Ectodermal cell (in vitro differentiated cells): ENCODE data around the gene CASP2.
"Not testable (repeated sequence)": the region's sequence is repeated elsewhere in the genome, so short reads cannot be mapped to it uniquely, and the experiment has no call there.

Source experiments
- H3K27ac ChIP-seq: 2 replicates; pipeline ENCODE4 v1.7.0; 2013; ENCODE audit warnings: mild to moderate bottlenecking, low read depth, low read length; ENCODE audit not compliant: insufficient read depth, poor library complexity, severe bottlenecking
- H3K27me3 ChIP-seq: 2 replicates; pipeline ENCODE4 v1.7.0; 2013; ENCODE audit warnings: mild to moderate bottlenecking, low read length; ENCODE audit not compliant: insufficient read depth, control insufficient read depth, poor library complexity, severe bottlenecking
- H3K36me3 ChIP-seq: one replicate; pipeline ENCODE4 v1.7.0; 2013; ENCODE audit warnings: low read length; ENCODE audit not compliant: control insufficient read depth, insufficient read depth
- H3K4me1 ChIP-seq: one replicate; pipeline ENCODE4 v1.7.0; 2013; ENCODE audit warnings: low read length; ENCODE audit not compliant: control insufficient read depth, insufficient read depth
- H3K4me3 ChIP-seq: 2 replicates; pipeline ENCODE4 v1.7.0; 2013; ENCODE audit warnings: low read depth, low read length, control low read depth; ENCODE audit not compliant: insufficient read depth
- H3K9me3 ChIP-seq: 2 replicates; pipeline ENCODE4 v1.7.0; 2013; ENCODE audit warnings: mild to moderate bottlenecking, low read length, moderate library complexity; ENCODE audit not compliant: control insufficient read depth
- WGBS, 2 experiments: methylation state at CpG; one replicate each; pipeline ENCODE4 v1.1.7; 2013; ENCODE audit warnings: missing lambda C conversion rate in 2 of 2; 5-methylcytosine and 5-hydroxymethylcytosine counted together

The CASP2 gene

DNA sequence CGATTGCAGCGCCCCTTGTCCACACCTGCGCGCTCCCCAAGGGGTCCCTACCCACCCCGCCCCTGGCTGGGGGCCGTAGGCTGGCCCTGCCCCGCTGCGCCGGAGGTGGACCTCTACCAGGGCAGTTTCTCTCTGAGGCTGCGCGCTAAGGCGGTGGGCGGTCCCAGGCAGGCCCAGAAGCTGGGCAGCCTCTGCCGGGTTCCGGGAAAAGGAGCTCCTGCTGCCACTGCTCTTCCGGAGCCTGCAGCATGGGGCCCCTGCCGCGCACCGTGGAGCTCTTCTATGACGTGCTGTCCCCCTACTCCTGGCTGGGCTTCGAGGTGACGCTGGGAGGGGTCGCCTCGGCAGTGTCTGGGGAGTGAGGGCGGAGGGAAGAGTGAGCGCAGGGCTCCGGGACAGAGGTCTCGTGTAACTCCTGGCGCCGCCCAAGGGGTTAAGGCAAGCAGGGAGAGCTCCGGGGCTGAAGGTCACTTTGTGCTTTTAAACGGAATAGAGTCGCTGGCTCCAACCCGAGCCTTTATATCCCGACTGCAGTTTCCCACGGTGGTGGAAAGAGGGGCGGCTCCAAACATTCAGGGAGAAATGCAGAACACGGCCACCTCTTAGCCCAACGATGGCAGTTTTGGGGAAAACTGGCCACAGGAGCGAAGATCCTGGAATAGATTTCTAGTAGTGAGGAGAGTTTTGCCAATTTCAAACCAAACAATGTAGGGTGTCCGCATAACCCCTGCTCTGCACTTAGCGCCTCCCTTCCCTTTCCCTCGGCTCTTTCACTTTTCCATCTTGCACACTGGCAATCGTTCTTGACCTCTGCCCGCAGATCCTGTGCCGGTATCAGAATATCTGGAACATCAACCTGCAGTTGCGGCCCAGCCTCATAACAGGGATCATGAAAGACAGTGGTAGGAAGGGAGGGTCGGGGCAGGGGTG, 24.6 kb upstream of the CASP2 start, which contains the start of gene GSTK1:
GSTK1 (plus strand) TSS at position 176 of the 930 bp plus-strand sequence; CDS start at position 249, 73 bp downstream.
- H3K4me1 ChIP-seq, result no peaks in the 10 kb centered on the region
- no peaks in the 10 kb centered on the region for H3K9me3 ChIP-seq
- H3K27ac ChIP-seq, result no peak within 1 kb of the TSS
- H3K4me3 ChIP-seq, result peak within 1 kb of the TSS; percentile 77
- H3K36me3 ChIP-seq, result peaks cover 6% of the 10 kb centered on the region
- peaks cover 4% of the 10 kb centered on the region for H3K27me3 ChIP-seq
- 13 to 15% methylated on average over 48 of the region's 48 CpGs for WGBS, 2 experiments

DNA sequence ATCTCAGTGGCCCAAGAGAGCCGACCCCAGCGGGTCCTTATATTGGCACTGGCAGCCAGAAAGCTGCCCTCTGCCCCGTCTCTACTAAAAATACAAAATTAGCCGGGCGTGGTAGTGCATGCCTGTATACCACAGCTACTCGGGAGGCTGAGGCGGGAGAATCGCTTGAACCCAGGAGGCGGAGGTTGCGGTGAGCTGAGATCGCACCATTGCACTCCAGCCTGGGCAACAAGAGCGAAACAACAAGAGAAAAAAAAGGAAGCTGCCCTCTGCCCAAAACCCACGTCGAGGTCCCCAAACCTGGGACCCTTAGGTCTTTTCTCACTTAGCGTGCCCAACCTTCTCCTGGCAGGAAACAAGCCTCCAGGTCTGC, 24.0 kb upstream of the CASP2 start:
- not testable (repeated sequence) for H3K36me3 ChIP-seq, H3K27me3 ChIP-seq, H3K9me3 ChIP-seq, H3K4me1 ChIP-seq, H3K27ac ChIP-seq
- 88 to 94% methylated on average over 15 of the region's 15 CpGs for WGBS, 2 experiments
- peak overlapping the region; percentile 77 for H3K4me3 ChIP-seq

DNA sequence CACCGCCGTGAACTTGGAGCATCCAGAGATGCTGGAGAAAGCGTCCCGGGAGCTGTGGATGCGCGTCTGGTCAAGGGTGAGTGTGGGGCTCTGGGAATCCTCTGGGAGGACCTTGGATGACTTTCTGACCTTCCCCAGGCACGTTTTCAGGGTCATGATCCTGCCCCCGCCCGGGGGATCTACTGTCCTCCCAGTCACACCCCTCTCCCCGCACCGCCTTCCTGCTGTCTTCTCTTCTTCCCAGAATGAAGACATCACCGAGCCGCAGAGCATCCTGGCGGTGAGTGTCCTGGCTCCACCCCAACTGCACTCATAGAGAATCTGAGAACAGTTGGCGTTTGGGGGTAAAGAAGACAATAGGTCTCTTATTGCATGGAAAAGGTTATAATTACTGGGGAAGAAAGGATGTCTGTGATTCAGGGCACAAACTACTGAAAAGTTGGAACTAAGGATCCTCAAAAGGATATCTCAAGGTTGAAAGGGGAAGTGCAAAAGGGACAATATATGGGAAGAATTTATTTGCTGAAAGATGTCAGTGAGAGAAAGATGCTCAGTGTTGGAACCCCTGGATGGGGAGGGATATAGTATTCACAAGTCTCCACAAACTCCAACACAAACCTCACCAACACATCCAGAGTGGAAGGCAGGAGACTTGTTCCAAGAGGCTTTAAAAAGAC, 23.0 kb upstream of the CASP2 start:
- no peaks in the 10 kb centered on the region for H3K4me1 ChIP-seq
- no peaks in the 10 kb centered on the region for H3K9me3 ChIP-seq
- no peak overlapping the region for H3K27ac ChIP-seq
- 92 to 94% methylated on average over 15 of the region's 15 CpGs for WGBS, 2 experiments
- H3K4me3 ChIP-seq, result no peak overlapping the region
- peaks cover 4% of the 10 kb centered on the region for H3K27me3 ChIP-seq
- H3K36me3 ChIP-seq, result peaks cover 6% of the 10 kb centered on the region

DNA sequence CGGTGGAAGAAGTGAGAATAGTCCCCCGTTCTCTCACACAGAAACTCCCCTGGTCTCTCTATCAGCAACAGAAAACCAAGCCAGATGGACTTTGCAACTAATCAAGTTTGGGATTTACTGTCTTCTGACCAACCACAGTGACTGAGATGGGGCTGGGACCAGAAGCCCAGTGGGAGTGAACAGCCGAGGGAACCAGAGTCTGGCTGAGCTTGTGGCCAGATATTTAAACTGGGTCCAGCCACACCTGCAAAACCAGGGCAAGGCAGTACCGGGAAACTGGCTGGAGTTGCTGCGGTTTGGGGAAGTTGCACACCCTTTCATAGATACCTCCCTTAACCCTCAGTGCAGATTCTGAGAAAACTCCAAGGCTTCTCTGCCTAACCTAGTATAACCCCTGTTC, 18.9 kb upstream of the CASP2 start:
- WGBS, 2 experiments, result 92 to 94% methylated on average over 5 of the region's 5 CpGs
- no peaks in the 10 kb centered on the region for H3K4me1 ChIP-seq
- no peaks in the 10 kb centered on the region for H3K27me3 ChIP-seq
- H3K36me3 ChIP-seq, result peaks cover 6% of the 10 kb centered on the region
- H3K27ac ChIP-seq, result no peak overlapping the region
- no peaks in the 10 kb centered on the region for H3K9me3 ChIP-seq
- no peak overlapping the region for H3K4me3 ChIP-seq

DNA sequence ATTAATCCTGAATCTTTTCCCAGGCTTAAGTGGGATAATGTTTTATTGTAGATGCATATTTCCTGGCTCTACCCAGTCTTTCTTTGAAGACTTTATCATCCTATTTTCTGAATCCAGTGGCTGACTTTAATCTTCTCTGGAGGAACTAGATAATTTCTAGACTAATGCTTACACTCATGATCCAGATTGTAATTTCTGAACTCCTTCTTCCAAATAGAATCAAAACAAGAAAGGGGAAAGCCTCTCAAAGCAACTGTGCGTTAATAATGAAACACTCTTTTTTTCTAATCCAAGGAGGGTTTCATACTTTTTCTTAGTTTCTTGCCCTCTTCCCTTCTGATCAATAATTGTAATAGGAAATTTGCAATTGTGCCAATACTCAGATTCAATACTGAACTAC, 16.9 kb upstream of the CASP2 start:
- Histone ChIP-seq H3K36me3 (peaks cover 6% of the 10 kb centered on the region), H3K27me3 (no peaks in the 10 kb centered on the region), H3K27ac (no peak overlapping the region), H3K4me1 (no peaks in the 10 kb centered on the region), H3K4me3 (no peak overlapping the region), H3K9me3 (no peaks in the 10 kb centered on the region)
- 95% methylated on average over 1 of the region's 1 CpG; no CpG with 5 or more reads in 1 of the 2 experiments for WGBS, 2 experiments

DNA sequence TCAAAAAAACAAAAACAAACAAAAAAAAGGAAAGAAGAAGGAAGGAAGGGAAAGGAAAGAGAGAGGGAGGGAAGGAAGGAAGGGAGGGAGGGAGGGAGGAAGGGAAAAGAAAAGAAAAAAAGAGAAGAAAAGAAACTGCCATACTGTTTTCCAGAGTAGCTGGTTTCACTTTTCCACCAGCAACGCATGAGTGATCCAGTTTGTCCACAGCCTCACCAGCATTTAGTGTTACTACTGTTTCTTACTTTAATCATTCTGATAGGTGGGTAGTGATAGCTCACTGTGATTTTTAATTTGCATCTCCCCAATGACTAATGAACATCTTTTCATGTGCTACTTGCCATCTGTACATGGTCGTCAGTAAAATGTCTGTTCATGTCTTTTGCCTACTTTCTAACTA, 15.3 kb upstream of the CASP2 start:
- Histone ChIP-seq H3K4me1 (no peaks in the 10 kb centered on the region), H3K4me3 (no peak overlapping the region), H3K27ac (no peak overlapping the region), H3K27me3 (no peaks in the 10 kb centered on the region), H3K36me3 (peaks cover 1% of the 10 kb centered on the region), H3K9me3 (no peaks in the 10 kb centered on the region)
- WGBS, 2 experiments, result 89 to 100% methylated on average over 2 of the region's 2 CpGs

DNA sequence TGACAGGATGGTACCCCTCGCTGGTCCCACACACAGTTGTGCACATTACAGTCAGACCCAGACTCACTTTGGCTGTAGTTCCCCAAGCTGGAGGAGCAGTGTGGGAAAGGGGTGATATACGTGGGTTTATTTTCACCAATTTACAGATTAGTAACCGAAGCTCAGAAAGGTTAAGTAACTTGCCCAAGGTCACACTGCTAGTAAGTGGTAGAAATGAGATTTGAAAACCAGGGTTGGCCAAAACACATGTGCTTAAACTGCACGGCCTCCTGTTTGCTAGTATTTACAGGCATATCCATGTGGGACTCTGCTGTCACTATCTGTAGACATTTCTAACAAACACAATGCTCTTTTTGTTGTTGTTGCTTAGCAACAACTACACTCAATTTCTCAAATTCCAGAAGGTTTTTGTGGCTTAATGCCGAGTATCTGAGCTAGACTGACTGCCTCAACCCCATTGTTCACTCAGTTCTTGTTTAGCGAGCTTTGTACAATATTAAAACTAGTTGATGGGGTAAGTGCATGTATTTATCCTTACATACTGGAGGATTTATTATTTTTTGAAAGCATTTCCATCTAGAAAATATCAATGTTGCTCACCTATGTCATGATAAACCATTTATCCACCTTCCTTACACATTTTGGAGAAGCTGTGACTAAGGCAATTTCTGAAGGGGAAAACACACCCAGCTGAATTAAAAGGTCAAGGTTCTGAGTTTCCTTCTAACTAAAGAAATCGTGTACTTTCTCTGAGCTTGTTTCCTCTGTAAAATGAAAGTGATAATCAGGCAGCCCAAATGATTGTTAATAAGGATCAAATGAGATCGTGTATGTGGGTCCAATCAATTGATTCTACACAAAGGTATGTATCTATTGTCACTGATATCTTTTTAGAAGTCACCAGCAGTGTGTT, 8.7 kb upstream of the CASP2 start:
- H3K4me3 ChIP-seq, result no peak overlapping the region
- no peaks in the 10 kb centered on the region for H3K27me3 ChIP-seq
- H3K4me1 ChIP-seq, result peaks cover 9% of the 10 kb centered on the region
- peak overlapping the region; percentile 76 for H3K27ac ChIP-seq
- H3K36me3 ChIP-seq, result no peaks in the 10 kb centered on the region
- 84 to 86% methylated on average over 7 to 8 of the region's 8 CpGs for WGBS, 2 experiments
- no peaks in the 10 kb centered on the region for H3K9me3 ChIP-seq

DNA sequence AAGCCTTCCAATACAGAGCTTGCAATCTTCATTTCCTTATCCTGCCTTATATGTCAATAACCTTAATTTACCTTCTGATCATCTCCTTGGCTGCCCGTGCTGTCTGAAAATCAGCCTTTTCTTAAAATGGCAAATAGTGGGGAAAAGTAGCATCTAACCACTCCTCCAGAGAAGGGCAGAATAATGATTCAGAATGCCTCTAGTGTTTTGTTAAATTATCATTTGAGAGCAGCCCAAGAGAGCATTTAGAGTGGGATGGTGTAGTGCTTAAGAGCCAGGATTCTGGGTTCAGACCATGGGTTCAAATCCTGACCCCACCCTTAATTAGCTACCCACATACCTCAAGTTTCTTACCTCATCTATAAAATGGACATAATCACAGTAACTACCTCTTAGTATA, 8.0 kb upstream of the CASP2 start:
- no peak overlapping the region for H3K4me3 ChIP-seq
- H3K36me3 ChIP-seq, result no peaks in the 10 kb centered on the region
- no peaks in the 10 kb centered on the region for H3K27me3 ChIP-seq
- H3K27ac ChIP-seq, result no peak overlapping the region
- 94 to 100% methylated on average over 1 of the region's 1 CpG for WGBS, 2 experiments
- no peaks in the 10 kb centered on the region for H3K9me3 ChIP-seq
- H3K4me1 ChIP-seq, result peaks cover 11% of the 10 kb centered on the region

DNA sequence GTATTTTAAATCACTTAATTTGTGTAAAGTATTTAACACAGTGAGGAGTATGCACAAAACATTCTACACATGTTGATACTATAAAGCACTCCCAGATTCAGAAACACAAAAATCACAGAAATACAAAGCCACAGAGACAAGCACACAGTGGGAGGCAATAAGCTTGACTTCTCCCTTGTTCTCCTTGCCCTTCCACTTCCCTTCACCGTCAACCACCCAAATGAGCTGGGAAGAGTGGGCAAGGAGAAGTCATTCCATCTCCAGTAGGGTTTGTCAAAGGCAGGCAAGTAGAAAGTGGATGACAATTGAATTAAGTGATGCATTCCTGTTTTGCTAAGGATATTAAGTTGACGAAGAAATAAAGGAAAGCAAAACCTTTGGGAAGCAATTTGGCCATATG, 7.6 kb upstream of the CASP2 start:
- no peaks in the 10 kb centered on the region for H3K9me3 ChIP-seq
- no peak overlapping the region for H3K4me3 ChIP-seq
- no peaks in the 10 kb centered on the region for H3K36me3 ChIP-seq
- WGBS, 2 experiments, result 73 to 78% methylated on average over 2 of the region's 2 CpGs
- H3K27me3 ChIP-seq, result no peaks in the 10 kb centered on the region
- H3K4me1 ChIP-seq, result peaks cover 14% of the 10 kb centered on the region
- no peak overlapping the region for H3K27ac ChIP-seq
